Suprapubic skin (tissue), 4 donors: Measurements from ENCODE around the gene HIVEP3. TPM values are rescaled to one million over a fixed set of nuclear protein-coding genes. Genes with fewer than 3 reads are reported as not detected.

Experiments used
- DNase-seq, 2 donors: peaks; one replicate each; pipeline ENCODE4 v3.0.0-alpha.2; 2019; ENCODE audit warnings: low spot score in 2 of 2
- H3K27ac ChIP-seq: fragments of 200-600 bp; sonication (generic); one replicate; pipeline ENCODE4 v1.5.1; 2019
- H3K27me3 ChIP-seq: fragments of 200-600 bp; sonication (generic); one replicate; pipeline ENCODE4 v1.5.1; 2019
- H3K36me3 ChIP-seq: fragments of 200-600 bp; sonication (generic); one replicate; pipeline ENCODE4 v1.5.1; 2019
- H3K4me1 ChIP-seq: fragments of 200-600 bp; sonication (generic); one replicate; pipeline ENCODE4 v1.5.1; 2019
- H3K4me3 ChIP-seq: fragments of 200-600 bp; sonication (generic); one replicate; pipeline ENCODE4 v1.5.1; 2019; ENCODE audit warnings: mild to moderate bottlenecking
- H3K9me3 ChIP-seq: fragments of 200-600 bp; sonication (generic); one replicate; pipeline ENCODE4 v1.5.1; 2019
- CTCF ChIP-seq, 2 donors: fragments of 200-600 bp in 1 of 2; fragments of 450-650 bp in 1 of 2; sonication (generic) in 1 of 2; IDR thresholded peaks; one replicate each; pipeline ENCODE4 v1.5.1; 2016 to 2019; ENCODE audit warnings: antibody characterized with exemption in 2 of 2, mild to moderate bottlenecking in 1 of 2, moderate library complexity in 1 of 2
- EP300 ChIP-seq: sonication (generic); formaldehyde crosslinking; IDR thresholded peaks from one replicate; pipeline ENCODE4 v1.6.1; 2017; ENCODE audit warnings: antibody characterized with exemption
- POLR2A ChIP-seq, 2 donors: fragments of 450-650 bp; IDR thresholded peaks; one replicate each; pipeline ENCODE4 v1.6.1; 2017; ENCODE audit warnings: antibody characterized with exemption in 2 of 2, mild to moderate bottlenecking in 2 of 2, moderate library complexity in 2 of 2
- POLR2AphosphoS5 ChIP-seq, 3 donors: sonication (generic); formaldehyde crosslinking; IDR thresholded peaks; one replicate each; pipeline ENCODE4 v1.6.1; 2017; ENCODE audit warnings: antibody characterized with exemption in 3 of 3
- WGBS: methylation state at CpG from one replicate; pipeline ENCODE4 v1.1.5; 2018; 5-methylcytosine and 5-hydroxymethylcytosine counted together
- total RNA-seq, 4 donors: library from RNA; depleted of rRNA; stranded (reverse); fragments of >200 nt; gene quantifications; one replicate each; pipeline ENCODE4 v1.1.0, GENCODE V29; 2016

The HIVEP3 gene
- total RNA-seq, 4 donors from 2014 or later, result 11.3 to 23.9 (median 18.3) TPM

DNA sequence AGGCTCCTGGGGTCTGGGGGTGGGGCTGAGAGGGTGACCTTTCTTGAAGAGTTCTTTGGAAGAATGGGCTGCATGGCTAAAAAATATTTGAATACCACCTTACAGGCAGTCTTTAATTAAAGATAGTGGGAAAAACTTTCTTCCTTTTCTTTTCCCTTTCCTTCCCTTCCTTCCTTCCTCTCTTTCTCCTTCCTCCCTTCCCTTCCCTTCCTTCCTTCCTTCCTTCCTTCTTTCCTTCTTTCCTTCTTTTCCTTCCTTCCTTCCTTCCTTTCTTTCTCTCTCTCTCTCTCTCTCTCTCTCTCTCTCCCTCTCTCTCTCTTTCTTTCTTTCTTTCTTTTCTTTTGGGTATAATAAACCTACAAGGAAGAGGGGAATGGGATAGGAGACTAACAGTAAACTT, 356.4 kb downstream of the HIVEP3 start:
- Histone ChIP-seq H3K4me1 (no peaks in the 10 kb centered on the region), H3K27ac (no peak overlapping the region), H3K4me3 (no peak overlapping the region), H3K36me3 (no peaks in the 10 kb centered on the region), H3K9me3 (no peaks in the 10 kb centered on the region), H3K27me3 (no peaks in the 10 kb centered on the region)
- TF ChIP-seq CTCF (IDR thresholded peaks at IDR 0.05) (no peak), EP300 (no peak), POLR2A (IDR thresholded peaks at IDR 0.05) (no peak), POLR2AphosphoS5 (IDR thresholded peaks at IDR 0.05) (no peak)
- DNase-seq, result peak in 1 of 2 donors; percentile 24

DNA sequence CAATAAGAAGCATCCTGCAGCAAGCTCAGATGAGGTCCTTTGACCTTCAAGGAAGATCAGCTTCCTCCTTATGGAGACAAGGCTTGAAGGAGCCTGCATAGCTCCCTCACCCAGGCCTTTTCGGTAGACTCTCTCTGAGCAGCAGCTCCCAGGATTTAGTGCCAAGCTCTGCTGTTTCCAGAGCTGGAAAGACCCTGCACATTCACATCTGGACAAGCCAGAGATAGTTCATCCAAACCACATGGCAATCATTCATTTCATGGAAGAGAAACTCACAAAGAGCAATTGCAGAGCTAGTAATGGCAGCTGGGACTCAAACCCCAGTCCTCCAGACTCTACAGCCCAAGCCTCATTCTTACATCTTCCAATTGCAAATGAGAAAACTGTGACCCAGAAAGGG, 357.8 kb downstream of the HIVEP3 start:
- H3K27me3 ChIP-seq, result no peaks in the 10 kb centered on the region
- no peak for TF ChIP-seq CTCF (IDR thresholded peaks at IDR 0.05)
- no peak for TF ChIP-seq POLR2AphosphoS5 (IDR thresholded peaks at IDR 0.05)
- TF ChIP-seq POLR2A (IDR thresholded peaks at IDR 0.05), result no peak
- TF ChIP-seq EP300, result no peak
- no peaks in the 10 kb centered on the region for H3K9me3 ChIP-seq
- H3K4me3 ChIP-seq, result no peak overlapping the region
- H3K27ac ChIP-seq, result no peak overlapping the region
- WGBS, result 40% methylated on average over 1 of the region's 1 CpG
- no peaks in the 10 kb centered on the region for H3K36me3 ChIP-seq
- peak in 1 of 2 donors; percentile 12 for DNase-seq
- H3K4me1 ChIP-seq, result no peaks in the 10 kb centered on the region

DNA sequence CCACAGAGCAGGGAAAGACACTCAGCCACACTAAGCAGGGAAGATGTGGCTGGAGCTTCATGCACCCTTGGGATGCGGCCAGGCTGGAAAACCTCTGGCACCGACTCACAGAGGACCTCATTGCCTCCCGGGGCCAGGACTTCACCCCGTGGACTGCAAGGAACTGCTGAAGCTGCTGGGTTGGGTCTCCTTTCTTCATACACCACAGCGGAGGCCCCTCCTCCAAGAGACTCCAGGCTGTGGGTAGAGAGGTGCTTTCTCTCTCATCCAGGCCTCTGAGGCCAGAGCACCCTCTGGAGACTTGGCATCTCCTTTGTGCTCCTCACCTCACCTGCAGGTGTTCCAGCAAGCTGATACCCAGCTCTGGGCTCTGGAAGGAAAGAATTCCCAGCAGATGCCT, 358.2 kb downstream of the HIVEP3 start:
- H3K4me1 ChIP-seq, result no peaks in the 10 kb centered on the region
- TF ChIP-seq EP300 (no peak), POLR2AphosphoS5 (IDR thresholded peaks at IDR 0.05) (no peak), CTCF (IDR thresholded peaks at IDR 0.05) (no peak), POLR2A (IDR thresholded peaks at IDR 0.05) (no peak)
- no peak overlapping the region for H3K4me3 ChIP-seq
- no peaks in the 10 kb centered on the region for H3K9me3 ChIP-seq
- H3K27me3 ChIP-seq, result no peaks in the 10 kb centered on the region
- H3K27ac ChIP-seq, result no peak overlapping the region
- DNase-seq, result peak in 1 of 2 donors; percentile 29
- H3K36me3 ChIP-seq, result no peaks in the 10 kb centered on the region
- 74% methylated on average over 4 of the region's 5 CpGs for WGBS

- Histone ChIP-seq H3K4me3 (no peak overlapping the region), H3K36me3 (no peaks in the 10 kb centered on the region), H3K27ac (no peak overlapping the region), H3K27me3 (no peaks in the 10 kb centered on the region), H3K9me3 (no peaks in the 10 kb centered on the region), H3K4me1 (no peaks in the 10 kb centered on the region)
- no peak for DNase-seq
- WGBS, result 65% methylated on average over 5 of the region's 5 CpGs
- TF ChIP-seq POLR2AphosphoS5 (IDR thresholded peaks at IDR 0.05) (no peak), POLR2A (IDR thresholded peaks at IDR 0.05) (no peak), CTCF (IDR thresholded peaks at IDR 0.05) (no peak), EP300 (no peak)
These were observed 359.4 kb downstream of the HIVEP3 start for GRCh38 chr1:41559331-41559730.

GRCh38 chr1:41558761-41559171, 360.0 kb downstream of the HIVEP3 start:
- Histone ChIP-seq H3K4me1 (no peaks in the 10 kb centered on the region), H3K4me3 (no peak overlapping the region), H3K27me3 (no peaks in the 10 kb centered on the region), H3K27ac (no peak overlapping the region), H3K9me3 (no peaks in the 10 kb centered on the region), H3K36me3 (no peaks in the 10 kb centered on the region)
- 87% methylated on average over 3 of the region's 3 CpGs for WGBS
- DNase-seq, result peak in 1 of 2 donors; percentile 38
- TF ChIP-seq CTCF (IDR thresholded peaks at IDR 0.05), result no peak
- TF ChIP-seq EP300, result no peak
- TF ChIP-seq POLR2AphosphoS5 (IDR thresholded peaks at IDR 0.05), result no peak
